ENCODE measurements around the gene FAM156B. TPM values are rescaled to one million over a fixed set of nuclear protein-coding genes. Genes with fewer than 3 reads are reported as not detected.

Gene FAM156B
- total and polyA plus RNA-seq, 2 of the 4 experiments (the other 2 are of a cell fraction) = 17.9 to 52.4 TPM

Other genes starting within 250 kb of the FAM156B start
- gene SSX7, start 242.4 kb upstream of the FAM156B start, total RNA-seq (2012; rRNA removed) = not detected in 2 replicates
- gene SSX7, start 242.4 kb upstream of the FAM156B start, polyA plus RNA-seq (2012; rRNA removed) = not detected in 2 replicates
- not detected in 2 replicates for gene SSX2, start 190.2 kb upstream of the FAM156B start, total RNA-seq (2012; rRNA removed)
- not detected in 2 replicates for gene SSX2, start 190.2 kb upstream of the FAM156B start, polyA plus RNA-seq (2012; rRNA removed)
- not detected in 2 replicates for gene SSX2B, start 146.1 kb upstream of the FAM156B start, total RNA-seq (2012; rRNA removed)
- gene SSX2B, start 146.1 kb upstream of the FAM156B start, polyA plus RNA-seq (2012; rRNA removed) = not detected in 2 replicates
- gene SPANXN5, start 99.9 kb upstream of the FAM156B start, total RNA-seq (2012; rRNA removed) = not detected in 2 replicates
- gene SPANXN5, start 99.9 kb upstream of the FAM156B start, polyA plus RNA-seq (2012; rRNA removed) = not detected in 2 replicates
- gene XAGE5, start 86.0 kb upstream of the FAM156B start, total RNA-seq (2012; rRNA removed) = not detected in 2 replicates
- gene XAGE5, start 86.0 kb upstream of the FAM156B start, polyA plus RNA-seq (2012; rRNA removed) = not detected in 2 replicates
- not detected in 2 replicates for gene XAGE3, start 29.2 kb upstream of the FAM156B start, total RNA-seq (2012; rRNA removed)
- not detected in 2 replicates for gene XAGE3, start 29.2 kb upstream of the FAM156B start, polyA plus RNA-seq (2012; rRNA removed)
- gene FAM156A, start 61.2 kb downstream of the FAM156B start, total RNA-seq (2012; rRNA removed) = 7.5 TPM in 2 replicates
- 35.1 and 39.2 TPM in 2 replicates for gene FAM156A, start 61.2 kb downstream of the FAM156B start, polyA plus RNA-seq (2012; rRNA removed)
- gene GPR173, start 151.5 kb downstream of the FAM156B start, total RNA-seq (2012; rRNA removed) = 0.90 and 1.1 TPM in 2 replicates
- gene GPR173, start 151.5 kb downstream of the FAM156B start, polyA plus RNA-seq (2012; rRNA removed) = 5.2 and 6.1 TPM in 2 replicates
- 19.2 and 20.6 TPM in 2 replicates for gene TSPYL2, start 185.0 kb downstream of the FAM156B start, total RNA-seq (2012; rRNA removed)
- 42.6 and 49.7 TPM in 2 replicates for gene TSPYL2, start 185.0 kb downstream of the FAM156B start, polyA plus RNA-seq (2012; rRNA removed)
- 3.6 and 6.3 TPM in 2 replicates for gene KANTR, start 196.8 kb downstream of the FAM156B start, total RNA-seq (2012; rRNA removed)
- gene KANTR, start 196.8 kb downstream of the FAM156B start, polyA plus RNA-seq (2012; rRNA removed) = 1.3 and 1.6 TPM in 2 replicates

Data from IMR-90 (cell line).